T-helper 1 cell (primary cell): ENCODE measurements around the gene NR2E1.
A peak's percentile ranks its signal among the peaks of the same experiment; 100 is the strongest.

Source experiments
- DNase-seq, 5 donors: peaks; one replicate each; pipeline ENCODE4 v3.0.0-alpha.2; 2012 to 2020

Gene NR2E1

DNA sequence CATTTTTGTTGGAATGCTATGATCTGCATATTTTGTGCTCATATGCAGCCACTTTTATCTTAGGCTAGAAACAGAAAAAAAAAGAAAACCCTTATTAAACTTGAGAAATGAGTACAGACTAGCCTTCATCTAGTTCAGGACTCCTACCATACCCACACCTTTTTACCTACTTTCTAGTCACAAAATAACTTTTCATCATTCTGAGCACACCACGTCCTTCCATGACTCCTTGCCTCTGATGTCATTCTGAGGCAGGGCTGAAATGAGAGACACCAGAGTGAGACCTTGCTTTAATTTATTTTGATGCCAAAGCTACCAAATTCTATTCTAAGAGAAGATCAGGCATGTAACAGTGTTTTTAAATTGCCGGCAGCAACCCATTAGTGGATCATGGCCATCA is 56.2 kb downstream of the NR2E1 start:
- DNase-seq = no peak

DNA sequence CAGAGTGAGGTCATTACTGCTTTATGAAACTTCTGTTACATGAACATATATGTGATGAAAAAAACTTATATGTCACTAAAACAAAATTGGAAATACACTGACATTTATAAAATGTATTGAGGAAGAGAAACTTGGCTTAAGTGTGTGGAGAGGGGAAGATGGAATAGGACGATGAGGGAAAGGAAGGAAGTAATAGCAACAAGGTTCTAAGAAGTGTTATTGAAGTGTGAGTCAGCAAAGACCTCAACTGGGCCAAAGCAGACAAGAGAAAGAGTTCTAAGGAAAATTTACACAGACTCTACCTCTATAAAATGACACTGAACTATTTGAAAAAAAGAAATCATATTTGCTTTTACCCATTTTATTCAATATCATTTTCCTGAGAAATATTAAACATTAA is 56.7 kb downstream of the NR2E1 start:
- peak in 1 of 5 donors; percentile 10 for DNase-seq

DNA sequence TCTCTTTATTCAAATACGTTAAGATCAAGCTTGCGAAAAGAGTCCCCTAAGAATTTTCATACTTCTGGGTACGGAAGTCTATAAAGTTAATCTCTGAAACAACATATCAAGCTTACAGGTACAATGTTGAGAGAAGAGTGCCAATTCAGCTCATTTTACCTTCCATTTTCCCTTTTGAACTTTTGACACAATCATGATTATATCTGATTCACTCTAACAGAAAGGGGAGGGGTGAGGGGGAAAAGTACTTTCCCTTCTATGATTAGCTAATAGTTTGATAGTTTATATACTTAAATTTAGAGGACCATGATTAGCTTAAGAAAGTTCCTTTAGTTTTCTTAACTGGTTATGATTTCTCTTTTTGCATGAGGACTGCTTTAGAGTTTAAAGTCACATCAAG is 61.5 kb downstream of the NR2E1 start:
- no peak for DNase-seq

DNA sequence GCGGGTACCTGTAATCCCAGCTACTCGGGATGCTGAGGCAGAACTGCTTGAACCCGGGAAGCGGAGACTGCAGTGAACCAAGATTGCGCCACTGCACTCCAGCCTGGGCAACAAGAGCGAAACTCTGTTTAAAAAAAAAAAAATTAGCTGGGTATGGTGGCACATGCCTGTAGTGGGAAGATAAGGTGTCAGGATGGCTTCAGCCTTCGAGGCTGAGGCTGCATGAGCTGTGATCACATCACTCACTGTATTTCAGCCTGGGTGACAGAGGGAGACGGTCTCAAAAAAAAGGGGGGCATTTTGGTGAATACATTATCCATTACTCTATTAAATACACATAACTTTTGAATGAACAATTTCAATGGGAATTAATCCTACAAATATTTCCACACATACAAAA is 62.6 kb downstream of the NR2E1 start:
- no peak for DNase-seq

DNA sequence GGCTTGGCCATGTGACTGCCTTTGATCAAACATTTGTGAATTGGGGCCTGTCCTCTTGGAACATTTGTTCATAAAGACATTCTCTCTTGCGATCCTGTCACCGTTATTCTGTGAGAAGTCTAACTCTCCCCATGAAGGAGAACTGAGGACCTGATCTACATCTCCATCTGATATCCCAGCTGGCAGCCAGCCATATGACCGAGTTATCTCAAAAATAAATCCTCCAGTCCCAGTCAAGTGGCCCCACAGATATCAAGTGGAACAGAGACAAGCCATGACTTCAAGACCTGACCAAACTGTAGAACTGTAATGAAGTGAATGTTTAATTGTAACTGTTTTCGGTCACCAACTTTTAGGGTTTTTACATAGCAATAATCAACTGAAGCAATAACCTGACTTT is 69.3 kb downstream of the NR2E1 start:
- no peak for DNase-seq

DNA sequence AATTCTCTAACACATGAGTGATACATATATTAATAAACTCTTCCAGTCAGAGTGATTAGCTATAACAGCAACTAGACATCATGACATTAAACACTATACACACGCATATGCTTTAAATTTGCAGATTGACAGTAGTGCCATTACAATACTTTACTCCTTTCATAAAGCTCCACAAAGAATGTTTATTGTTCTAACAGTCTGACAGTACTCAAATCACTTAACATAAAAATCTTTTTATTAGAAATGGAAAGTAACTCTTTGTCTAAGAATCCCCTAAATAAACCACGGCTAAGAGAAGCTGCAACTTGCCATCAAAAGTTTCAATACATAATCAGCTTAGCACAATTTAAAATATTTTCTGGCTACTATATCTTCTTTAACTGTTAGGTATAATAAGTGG is 71.0 kb downstream of the NR2E1 start:
- DNase-seq = no peak

DNA sequence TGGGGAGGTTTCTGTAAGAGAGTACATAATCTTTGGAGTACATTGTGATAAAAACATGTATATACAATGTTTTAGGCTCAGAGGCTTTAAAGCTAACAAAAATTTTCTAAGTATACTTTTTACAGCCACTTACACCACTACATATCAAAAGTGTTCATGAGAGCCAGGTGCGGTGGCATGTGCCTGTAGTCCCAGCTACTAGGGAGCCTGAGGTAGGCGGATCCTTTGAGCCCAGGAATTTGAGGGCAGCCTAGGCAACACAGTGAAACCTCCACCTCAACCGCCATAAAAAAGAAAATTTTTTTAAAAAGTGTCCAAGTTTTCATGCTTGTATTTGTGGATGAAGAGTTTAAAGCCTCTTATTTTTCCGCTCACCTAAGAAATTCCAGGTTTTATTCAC is 72.5 kb downstream of the NR2E1 start:
- no peak for DNase-seq
